NCI-H510A (cell line): ENCODE measurements around the gene KIFC3.
"Not testable (repeated sequence)": the region's sequence is repeated elsewhere in the genome, so short reads cannot be mapped to it uniquely, and the experiment has no call there.

Experiments
- DNase-seq: peaks from one replicate; lab custom pipeline; 2025; lab: John Stamatoyannopoulos, UW

KIFC3 gene, protein sequence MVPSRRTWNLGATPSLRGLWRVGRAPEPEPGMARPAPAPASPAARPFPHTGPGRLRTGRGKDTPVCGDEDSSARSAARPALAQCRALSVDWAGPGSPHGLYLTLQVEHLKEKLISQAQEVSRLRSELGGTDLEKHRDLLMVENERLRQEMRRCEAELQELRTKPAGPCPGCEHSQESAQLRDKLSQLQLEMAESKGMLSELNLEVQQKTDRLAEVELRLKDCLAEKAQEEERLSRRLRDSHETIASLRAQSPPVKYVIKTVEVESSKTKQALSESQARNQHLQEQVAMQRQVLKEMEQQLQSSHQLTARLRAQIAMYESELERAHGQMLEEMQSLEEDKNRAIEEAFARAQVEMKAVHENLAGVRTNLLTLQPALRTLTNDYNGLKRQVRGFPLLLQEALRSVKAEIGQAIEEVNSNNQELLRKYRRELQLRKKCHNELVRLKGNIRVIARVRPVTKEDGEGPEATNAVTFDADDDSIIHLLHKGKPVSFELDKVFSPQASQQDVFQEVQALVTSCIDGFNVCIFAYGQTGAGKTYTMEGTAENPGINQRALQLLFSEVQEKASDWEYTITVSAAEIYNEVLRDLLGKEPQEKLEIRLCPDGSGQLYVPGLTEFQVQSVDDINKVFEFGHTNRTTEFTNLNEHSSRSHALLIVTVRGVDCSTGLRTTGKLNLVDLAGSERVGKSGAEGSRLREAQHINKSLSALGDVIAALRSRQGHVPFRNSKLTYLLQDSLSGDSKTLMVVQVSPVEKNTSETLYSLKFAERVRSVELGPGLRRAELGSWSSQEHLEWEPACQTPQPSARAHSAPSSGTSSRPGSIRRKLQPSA

DNA sequence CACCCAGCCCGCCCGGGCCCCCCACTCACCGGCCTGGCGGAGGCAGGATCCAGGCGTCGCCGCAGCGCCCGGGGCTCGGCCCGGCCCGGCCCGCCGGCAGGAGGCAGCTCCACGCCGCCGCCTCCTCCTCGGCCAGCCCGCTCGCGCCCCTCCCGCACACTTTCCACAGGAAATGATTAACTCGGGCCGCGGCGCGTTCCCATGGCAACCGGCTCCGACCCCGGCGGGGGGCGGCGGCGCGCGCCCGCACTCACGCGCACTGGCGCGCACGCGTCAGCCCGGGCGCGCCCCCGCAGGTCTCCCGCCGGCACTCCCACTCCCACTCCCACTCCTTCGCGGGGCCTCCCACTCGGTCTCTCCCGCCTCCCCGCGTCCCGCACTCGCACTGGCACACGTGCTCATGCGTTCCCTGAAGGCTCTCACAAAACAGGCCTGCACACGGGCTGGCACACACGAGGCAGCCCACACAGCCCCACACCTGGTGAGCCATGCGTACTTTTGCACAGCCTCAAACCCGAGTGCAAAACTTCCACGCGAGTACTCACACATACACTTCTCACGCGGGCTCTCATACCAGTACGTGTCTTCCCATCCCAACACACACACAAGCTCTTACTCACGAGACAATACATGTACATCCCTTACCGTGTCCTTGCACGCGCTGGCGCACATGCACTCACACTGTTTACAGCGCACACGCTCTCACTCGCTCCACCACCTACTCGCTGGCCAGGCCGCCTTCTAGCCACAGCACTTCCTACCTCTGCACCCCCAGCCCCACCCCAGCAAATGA is at the start of gene KIFC3:
Gene KIFC3 (minus strand): TSS at position 151 of the 793 bp plus-strand sequence. CDS start 4,248 bp downstream, outside the sequence.
- DNase-seq: no peak

DNA sequence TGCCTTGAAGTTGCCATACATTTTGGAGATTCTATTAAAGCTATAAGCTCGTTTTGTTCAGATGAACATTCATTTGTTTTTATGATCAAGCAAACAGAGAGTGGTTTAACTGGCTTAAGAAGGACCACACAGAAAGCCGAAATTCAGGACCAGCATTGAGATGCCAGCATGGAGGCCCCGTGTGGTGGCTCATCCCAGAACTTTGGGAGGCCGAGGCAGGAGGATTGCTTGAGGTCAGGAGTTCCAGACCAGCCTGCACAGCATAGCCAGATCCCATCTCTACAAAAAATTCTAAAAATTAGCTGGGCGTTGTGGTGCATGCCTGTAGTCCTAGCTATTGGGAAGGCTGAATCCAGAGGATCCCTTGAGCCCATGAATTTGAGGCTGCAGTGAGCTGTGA is 45.9 kb upstream of the KIFC3 start:
- DNase-seq: no peak

DNA sequence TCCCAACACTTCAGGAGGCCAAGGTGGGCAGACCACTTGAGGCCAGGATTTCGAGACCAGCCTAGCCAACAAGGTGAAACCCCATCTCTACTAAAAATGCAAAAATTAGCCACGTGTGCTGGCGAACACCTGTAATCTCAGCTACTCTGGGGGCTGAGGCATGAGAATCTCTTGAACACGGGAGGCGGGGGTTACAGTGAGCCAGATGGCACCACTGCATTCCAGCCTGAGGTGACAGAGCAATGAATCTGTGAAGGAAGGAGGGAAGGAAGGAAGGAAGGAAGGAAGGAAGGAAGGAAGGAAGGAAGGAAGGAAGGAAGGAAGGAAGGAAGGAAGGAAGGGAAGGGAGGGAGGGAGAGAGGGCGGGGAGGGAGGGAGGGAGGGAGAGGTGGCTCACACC is 44.6 kb upstream of the KIFC3 start:
- DNase-seq: not testable (repeated sequence)

DNA sequence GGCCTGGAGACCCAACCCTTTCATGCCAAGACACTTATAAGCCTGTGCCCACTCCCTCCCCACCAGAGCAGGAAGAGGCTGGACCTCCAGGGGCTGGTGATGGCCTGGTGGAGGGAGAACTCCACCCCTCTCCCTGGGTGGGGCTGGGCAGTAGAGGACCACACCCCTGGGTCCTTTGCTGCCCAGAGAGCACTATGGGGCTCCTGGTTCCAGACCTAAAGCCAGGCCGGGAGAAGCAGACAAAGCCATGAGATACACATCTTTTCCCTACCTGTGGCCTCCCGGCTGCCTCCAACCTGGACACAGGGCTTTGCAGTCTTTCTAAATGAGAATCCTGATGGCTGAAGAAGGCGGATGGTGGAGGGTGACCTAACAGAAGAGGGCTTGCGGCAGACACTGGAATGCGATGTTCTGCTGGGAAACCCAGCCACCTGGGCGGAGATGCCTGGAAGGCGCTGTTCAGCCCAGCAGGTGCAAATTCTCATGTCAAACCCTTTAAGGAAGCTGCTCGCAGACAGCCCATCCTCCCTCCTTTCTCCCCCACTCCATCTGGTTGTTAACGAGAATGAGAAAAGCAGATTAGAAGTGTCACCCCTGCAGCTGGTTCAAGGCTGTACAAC is 43.9 kb upstream of the KIFC3 start:
- peak; percentile 49 for DNase-seq

DNA sequence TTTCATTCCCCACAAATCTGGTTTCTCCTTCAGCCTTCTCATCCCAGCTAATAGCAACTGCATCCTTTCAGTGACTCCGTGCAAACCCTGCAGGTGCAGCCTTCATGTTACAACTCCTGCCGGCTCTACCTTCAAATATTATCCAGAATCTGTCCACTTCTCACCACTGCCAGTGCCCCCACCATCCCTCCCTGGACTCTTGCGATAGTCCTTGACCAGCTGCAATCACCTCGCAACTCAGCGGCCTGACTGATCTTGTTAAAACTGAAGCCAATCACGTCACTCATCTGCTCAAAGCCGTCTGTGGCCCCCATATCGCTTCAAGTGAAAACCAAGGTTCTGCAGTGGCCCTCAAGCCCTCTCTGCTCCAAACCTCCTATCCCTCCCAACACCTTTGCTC is 42.8 kb upstream of the KIFC3 start:
- no peak for DNase-seq

DNA sequence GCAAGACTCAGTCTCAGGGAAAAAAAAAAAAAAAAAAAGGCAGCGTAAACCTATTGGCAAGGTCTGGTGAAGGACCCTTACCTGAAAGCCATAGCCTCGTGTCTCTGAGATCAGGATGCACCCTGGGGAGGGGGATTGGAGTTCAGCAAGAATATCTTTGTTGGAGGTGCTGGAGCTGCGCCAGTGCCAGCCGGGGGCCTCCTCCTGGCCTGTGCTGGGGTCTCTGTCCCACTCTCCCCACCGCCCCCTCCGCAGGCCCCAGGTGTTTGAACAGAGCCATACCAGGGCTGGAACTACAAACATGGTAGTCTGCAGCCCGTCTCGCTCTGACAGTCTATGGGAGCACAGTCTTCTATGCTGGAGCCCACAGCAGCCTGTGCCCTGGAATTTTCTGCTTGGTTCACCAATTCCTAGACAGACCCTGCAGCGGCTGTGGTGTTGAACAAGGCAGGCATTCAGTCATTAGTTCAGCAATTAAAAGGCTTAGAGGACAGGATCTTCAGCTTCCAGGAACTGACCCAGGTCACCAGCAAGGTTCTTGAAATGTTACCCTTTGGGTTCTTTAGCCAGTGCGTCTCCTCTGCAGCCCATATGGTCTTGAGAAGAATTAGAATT is 42.2 kb upstream of the KIFC3 start:
- DNase-seq: no peak

DNA sequence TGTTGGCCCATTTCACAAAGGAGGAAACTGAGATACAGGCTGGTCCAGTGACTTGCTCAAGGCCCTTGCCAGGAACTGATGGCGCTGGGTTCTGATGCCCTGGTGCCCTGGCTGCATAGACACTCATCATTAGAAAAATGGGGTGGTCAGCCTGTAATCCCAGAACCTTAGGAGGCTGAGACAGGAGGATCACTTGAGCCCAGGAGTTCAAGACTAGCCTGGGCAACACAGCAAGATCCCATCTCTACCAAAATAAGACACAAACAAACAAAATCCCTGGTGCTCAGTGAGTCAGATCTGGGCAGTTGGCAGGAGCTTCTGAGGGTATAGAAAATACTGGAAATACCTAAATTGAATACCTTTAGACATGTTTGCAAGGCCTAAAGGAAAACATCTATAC is 41.1 kb upstream of the KIFC3 start:
- no peak for DNase-seq

DNA sequence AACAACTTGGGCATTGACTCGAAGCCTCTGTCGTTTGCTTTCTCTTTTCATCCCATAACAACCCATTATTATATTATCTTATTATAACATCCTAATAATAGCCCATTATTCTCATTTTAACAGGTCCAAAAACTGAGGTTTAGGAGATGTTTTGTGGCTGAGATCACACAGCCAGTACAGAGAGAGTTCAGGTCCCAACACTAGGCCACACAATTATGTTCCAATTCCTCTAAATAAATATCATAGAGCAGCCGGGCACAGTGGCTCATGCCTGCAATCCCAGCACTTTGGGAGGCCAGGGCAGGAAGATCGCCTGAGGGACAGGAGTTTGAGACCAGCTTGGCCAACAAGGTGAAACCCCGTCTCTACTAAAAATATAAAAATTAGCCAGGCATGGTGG is 40.3 kb upstream of the KIFC3 start:
- DNase-seq: no peak

DNA sequence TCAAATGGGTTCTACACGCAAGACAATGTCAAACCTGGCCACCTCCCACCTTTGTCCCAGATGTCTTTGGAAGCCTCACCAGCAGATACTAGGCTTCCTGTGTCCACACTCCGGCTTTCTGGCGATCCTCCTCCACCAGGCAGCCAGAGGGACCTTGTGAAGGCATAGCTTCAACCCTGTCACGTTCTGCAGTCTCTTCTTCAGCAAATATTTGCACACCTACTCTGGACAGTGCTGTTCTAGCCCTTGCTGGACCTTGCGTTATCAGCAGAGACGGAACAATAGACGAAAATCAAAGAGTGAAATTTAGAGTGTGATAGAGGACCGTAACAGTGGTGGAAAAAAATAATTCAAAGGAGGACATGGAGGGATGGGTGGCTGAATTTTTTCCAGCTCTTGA is 38.5 kb upstream of the KIFC3 start:
- no peak for DNase-seq

DNA sequence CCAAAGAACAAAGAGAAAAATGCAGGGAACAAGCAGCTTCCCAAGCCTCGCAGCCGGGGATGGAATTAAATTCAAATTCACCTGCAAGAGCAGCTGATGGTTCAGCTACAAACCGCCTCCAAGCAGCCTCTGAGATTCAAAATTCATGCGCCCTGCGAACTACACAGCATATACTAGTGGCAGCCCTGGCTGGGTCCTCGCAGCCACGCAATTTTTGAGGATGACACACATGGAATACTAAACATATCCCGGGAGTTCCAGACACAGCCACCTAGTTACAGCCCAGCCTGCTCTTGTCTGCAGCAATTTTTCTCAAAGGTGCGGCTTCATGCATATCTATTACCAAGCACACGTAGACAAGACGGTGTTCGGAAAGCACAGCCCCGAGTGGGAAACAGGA is 35.9 kb upstream of the KIFC3 start:
- DNase-seq: no peak

DNA sequence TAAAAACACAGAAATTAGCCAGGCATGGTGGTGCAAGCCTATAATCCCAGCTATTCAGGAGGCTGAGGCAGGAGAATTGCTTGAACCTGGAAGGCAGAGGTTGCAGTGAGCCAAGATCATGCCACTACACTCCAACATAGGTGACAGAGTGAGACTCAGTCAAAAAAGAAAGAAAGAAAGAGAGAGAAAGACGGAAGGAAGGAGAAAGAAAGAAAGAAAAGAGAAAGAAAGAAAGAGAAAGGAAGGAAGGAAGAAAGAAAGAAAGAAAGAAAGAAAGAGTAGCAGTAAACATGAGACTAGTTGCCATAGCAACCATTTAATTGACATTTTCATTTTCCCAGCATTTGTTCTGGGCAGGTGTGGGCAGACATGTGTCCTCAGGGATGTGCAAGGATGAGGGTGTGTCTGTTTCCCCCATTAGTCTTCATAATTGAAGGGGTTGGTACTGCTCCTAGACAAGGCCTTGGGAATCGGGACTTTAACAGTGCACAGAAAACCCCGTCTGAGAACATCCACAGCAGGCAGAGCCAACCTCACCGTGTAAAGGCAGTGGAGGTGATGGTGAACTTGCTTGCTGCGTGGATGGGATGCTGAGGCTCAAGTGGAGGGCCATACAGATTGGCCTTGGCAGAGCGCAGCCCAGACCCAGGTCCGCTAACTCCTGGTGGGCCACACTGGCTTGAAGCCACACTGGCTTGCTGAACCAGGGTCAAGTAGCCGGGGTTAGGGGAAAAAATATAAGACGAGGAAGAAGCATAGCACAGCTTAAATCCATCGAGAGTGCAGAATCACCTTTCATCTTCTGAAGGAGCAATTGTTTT is 35.2 kb upstream of the KIFC3 start:
- DNase-seq: no peak

DNA sequence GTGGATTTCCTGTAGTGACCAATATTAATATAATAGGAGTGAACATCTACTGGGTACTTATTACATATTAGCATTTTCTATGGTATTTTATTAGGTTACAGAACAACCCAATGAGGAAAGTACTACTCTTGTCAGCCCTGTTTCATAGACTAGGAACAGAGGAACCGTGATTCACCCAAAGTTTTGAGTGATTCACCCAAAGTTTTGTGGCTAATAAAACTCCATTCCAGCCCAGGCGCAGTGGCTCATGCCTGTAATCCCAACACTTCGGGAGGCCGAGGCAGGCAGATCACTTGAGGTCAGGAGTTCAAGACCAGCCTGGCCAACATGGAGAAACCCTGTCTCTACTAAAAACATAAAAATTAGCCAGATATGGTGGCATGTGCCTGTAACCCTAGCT is 33.1 kb upstream of the KIFC3 start:
- DNase-seq: not testable (repeated sequence)

DNA sequence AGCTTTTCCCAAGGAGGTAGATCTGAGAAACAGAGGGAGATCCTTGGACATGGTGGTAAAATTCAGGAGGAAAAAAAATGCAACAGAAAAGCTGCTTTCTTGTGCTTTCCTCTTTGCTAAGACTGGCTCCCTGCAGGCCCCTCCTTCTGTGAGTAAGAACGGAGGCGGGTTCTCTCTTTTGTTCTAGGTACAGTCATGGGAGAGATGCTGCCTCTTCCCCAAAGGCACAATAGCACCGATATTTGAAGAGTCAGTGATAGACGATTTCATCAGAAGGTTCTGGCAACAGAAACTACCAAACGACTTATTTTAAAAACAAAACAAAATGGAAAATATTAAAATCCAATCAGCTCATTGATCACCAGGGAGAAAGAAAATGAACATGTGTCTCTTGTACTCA is 32.6 kb upstream of the KIFC3 start:
- DNase-seq: no peak

DNA sequence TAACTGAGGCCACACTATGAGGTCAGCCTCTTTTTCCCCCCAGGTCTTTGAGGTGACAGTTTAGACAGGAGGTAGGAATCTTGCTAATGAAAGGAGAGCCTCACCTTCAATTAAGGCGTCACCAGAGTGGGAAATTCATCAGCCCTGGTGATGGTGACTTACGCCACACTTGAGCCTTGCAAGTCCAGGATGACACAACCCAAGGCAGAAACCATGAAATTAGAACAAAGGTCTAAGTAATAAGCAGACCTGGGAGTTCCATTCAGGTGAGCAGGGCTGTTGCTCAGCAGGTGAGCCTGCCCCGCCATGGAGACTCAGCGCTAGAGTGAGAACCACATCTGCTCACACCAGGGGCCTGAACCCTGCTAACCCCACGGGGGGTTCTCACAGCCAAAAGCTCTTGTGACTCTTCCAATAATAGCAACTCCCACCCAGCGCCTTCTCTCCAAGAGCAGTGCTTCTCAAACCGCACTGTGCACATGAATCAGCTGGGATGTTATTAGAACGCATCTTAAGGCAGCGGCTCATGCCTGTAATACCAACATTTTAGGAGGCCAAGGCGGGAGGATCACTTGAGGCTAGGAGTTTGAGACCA is 28.7 kb upstream of the KIFC3 start:
- DNase-seq: no peak

DNA sequence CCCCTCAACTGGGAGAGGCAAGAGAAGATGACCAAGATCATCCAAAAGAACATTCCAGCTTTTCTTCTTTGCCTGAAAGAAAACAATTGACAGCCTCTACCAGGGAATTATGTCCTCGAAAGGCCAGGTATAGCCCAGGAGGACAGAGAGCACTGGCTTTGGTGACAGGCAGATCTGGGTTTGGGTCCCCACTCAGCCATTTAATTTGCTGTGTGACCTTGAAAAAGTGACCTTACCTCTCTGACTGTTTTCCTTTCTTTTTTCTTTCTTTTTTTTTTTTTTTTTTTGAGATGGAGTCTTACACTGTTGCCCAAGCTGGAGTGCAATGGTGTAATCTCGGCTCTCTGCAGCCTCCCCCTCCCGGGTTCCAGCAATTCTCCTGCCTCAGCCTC is 27.7 kb upstream of the KIFC3 start:
- DNase-seq: no peak

DNA sequence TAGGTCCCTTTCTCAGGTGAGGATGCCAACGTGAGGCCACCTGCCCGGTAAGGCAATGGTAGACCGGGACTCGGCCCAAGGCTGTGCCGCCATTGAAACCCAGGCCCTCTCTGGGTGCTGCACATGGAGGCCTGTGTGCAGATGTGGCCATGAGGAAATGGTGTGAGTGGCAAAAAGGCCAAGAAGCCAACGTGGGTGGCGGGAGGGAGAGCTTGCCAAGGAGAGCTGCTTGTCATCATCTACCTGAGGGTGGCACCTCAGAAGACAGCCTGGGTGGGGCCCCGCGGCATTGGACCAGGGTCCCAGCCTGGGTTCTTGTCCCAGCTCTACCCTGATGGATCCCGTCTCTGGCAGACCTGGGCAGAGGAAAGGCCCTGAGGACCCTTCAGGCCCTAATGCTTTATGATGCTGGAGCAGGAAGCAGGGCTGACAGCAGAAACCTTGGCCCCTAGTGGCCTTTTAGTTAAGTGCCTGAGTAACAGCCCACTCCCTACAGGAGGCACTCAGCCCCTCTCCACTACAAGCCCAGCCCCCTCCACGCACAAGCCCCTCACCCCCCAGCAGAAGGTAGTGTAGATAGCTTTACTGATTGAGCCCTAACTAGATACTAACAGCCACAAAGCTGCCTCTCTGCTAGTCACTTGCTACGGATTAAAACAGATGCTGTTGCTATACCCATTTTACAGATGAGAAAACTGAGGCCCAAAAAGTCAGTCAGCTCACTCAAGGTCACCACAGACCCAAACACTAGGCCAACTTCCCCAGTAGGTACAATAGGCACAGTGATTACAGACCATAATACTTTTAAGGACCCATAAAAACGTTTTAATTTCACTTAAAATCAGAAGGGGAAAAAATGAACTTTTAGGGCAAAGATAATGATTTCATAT is 26.2 kb upstream of the KIFC3 start:
- DNase-seq: no peak

DNA sequence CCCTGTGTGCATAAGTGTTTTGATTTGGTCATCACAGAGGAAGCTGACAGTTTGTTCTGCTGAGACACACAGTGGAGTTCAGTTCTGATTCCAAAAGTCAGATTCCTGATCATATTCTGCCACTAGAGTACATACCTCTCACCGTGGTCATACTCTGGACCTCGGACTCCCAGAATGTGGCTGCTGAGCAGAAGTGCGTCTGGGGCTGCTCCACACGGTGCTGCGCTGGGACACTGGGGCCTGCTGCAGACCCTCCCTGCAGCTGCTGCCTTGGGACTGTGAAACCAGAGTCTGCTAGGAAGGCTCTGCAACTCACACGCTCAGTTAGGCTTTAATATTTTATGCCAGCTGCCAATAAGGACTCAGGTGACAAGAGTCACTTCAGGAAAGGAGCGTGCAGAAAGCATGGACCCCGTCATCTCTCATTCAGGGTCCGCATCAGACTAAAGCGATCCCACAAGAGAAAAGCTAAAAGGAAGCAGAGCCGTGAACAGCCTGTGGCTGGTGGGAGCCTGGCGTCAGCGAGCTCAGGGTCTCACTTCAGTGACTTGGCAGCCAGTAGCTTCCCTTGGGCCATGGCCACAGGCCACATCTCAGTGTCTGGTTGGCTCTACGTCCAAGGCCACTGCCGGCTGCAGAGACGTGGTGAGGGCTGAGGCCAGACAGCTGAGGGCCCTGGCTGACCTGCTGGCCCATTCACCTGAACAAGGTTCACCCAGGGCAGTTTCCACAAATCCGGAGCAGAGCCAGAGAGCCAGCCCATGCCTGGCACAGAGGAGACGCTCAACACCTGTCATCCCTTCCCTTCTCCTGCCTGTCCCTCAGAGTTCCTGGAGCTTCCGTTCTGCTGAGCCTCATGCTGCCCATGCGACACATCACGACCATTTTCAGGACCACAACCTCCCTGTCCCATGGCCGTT is 24.7 kb upstream of the KIFC3 start:
- no peak for DNase-seq

DNA sequence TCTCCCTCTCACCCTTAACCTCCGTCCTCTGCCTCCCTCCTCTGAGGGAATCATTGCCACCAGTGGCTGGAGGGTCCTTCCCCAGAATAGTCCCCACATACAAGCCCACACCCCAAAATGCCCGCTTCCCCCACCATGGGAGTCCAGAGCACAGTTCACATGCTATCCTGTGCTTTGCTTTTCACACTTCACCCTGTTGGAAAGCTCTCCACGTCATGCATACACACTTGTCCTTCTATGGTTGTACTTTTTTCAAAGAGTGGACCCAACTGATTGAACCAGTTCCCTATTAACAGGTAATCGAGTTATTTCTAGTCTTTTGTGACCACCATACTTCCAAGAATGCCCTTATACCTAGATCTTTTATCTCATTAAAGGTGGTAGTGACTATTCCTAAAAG is 23.8 kb upstream of the KIFC3 start:
- no peak for DNase-seq
